Measurements from ENCODE around the gene COG3.

The COG3 gene

DNA sequence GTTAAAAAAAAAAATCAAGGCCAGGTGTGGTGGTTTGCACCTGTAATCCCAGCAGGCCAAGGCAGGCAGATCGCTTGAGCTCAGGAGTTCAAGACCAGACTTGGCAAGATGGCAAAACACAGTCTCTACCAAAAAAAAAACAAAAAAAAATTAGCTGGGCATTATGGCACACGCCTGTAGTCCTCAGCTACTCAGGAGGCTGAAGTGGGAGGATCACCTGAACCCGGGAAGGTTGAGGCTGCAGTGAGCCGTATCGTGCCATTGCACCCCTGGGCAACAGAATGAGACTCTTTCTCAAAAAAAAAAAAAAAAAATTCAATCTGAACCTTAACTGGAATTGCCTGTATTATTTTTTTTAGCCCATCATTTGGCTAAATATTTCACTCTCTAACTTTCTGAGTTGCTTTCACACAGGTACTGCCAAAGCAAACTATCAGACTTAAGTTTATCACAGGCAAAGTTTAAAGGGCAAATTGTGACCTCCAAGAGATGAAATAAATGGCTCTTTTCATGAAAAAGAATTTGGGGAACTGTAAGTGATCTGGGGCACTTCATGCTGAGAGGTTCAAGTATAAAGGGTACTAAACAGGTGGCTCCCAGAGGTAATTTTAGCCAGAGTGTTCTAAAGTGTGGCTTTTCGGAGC lies 31.9 kb upstream of the COG3 start:
- no peak overlapping the region for H3K4me3 ChIP-seq (ENCODE audit: low read length)
- H3K9me3 ChIP-seq (replicated peaks; ENCODE audit: insufficient read depth, low read length), result no peaks in the 10 kb centered on the region
- TF ChIP-seq EZH2phosphoT487 (IDR thresholded peaks at IDR 0.05; ENCODE audit: low read length) (no peak), EZH2 (optimal IDR thresholded peaks at IDR 0.05; ENCODE audit: low read depth, low read length) (no peak)
- TF ChIP-seq, protein P1, sequence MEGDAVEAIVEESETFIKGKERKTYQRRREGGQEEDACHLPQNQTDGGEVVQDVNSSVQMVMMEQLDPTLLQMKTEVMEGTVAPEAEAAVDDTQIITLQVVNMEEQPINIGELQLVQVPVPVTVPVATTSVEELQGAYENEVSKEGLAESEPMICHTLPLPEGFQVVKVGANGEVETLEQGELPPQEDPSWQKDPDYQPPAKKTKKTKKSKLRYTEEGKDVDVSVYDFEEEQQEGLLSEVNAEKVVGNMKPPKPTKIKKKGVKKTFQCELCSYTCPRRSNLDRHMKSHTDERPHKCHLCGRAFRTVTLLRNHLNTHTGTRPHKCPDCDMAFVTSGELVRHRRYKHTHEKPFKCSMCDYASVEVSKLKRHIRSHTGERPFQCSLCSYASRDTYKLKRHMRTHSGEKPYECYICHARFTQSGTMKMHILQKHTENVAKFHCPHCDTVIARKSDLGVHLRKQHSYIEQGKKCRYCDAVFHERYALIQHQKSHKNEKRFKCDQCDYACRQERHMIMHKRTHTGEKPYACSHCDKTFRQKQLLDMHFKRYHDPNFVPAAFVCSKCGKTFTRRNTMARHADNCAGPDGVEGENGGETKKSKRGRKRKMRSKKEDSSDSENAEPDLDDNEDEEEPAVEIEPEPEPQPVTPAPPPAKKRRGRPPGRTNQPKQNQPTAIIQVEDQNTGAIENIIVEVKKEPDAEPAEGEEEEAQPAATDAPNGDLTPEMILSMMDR (IDR thresholded peaks at IDR 0.05; ENCODE audit: low read length), result no peak
- H3K36me3 ChIP-seq (replicated peaks; ENCODE audit: insufficient read depth, low read length), result no peaks in the 10 kb centered on the region
- no peaks in the 10 kb centered on the region for H3K27me3 ChIP-seq (replicated peaks; ENCODE audit: insufficient read depth, low read length)
- no peaks in the 10 kb centered on the region for H3K9me2 ChIP-seq (replicated peaks; ENCODE audit: insufficient read depth, low read length)
- no peak overlapping the region for H2AFZ ChIP-seq (ENCODE audit: low read length)
- H3K79me2 ChIP-seq (ENCODE audit: low read length), result no peaks in the 10 kb centered on the region
- H3K27ac ChIP-seq (ENCODE audit: low read length), result no peak overlapping the region
- H3K4me2 ChIP-seq (ENCODE audit: low read depth, low read length), result no peak overlapping the region
- no peaks in the 10 kb centered on the region for H3K4me1 ChIP-seq (ENCODE audit: low read length)
- no peaks in the 10 kb centered on the region for H4K20me1 ChIP-seq (ENCODE audit: insufficient read depth, low read length)
- H3K9ac ChIP-seq (ENCODE audit: low read length), result no peak overlapping the region
- no peak for DNase-seq
- H3F3A ChIP-seq (ENCODE audit: insufficient read depth, low read length), result no peaks in the 10 kb centered on the region

DNA sequence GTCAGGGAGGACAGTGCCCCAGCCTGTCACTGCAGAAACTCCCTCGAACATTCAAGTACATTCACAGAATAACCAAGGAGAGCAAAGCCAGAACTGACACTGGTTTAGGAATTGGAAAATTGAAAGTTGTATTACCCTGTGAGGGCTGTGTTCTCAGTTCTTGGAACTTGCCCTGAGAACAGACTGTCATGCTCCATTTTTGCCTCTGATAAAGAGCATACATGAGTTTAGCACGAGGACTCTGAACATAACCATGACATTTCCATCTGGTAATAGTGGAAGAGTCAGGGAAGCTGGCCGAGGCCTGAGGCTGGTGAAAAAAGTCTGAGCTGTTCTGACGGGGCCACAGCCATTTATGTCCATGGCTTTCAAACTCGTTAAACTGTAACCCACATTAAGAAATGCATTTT lies 31.4 kb upstream of the COG3 start:
- H4K20me1 ChIP-seq (ENCODE audit: insufficient read depth, low read length), result no peaks in the 10 kb centered on the region
- no peaks in the 10 kb centered on the region for H3K9me2 ChIP-seq (replicated peaks; ENCODE audit: insufficient read depth, low read length)
- TF ChIP-seq, protein P1 (IDR thresholded peaks at IDR 0.05; ENCODE audit: low read length), result no peak
- TF ChIP-seq EZH2 (optimal IDR thresholded peaks at IDR 0.05; ENCODE audit: low read depth, low read length) (no peak), EZH2phosphoT487 (IDR thresholded peaks at IDR 0.05; ENCODE audit: low read length) (no peak)
- no peak overlapping the region for H2AFZ ChIP-seq (ENCODE audit: low read length)
- H3K4me3 ChIP-seq (ENCODE audit: low read length), result no peak overlapping the region
- H3K4me1 ChIP-seq (ENCODE audit: low read length), result no peaks in the 10 kb centered on the region
- H3K4me2 ChIP-seq (ENCODE audit: low read depth, low read length), result no peak overlapping the region
- DNase-seq, result no peak
- H3K36me3 ChIP-seq (replicated peaks; ENCODE audit: insufficient read depth, low read length), result no peaks in the 10 kb centered on the region
- no peaks in the 10 kb centered on the region for H3K9me3 ChIP-seq (replicated peaks; ENCODE audit: insufficient read depth, low read length)
- no peak overlapping the region for H3K9ac ChIP-seq (ENCODE audit: low read length)
- no peaks in the 10 kb centered on the region for H3K79me2 ChIP-seq (ENCODE audit: low read length)
- H3F3A ChIP-seq (ENCODE audit: insufficient read depth, low read length), result no peaks in the 10 kb centered on the region
- no peak overlapping the region for H3K27ac ChIP-seq (ENCODE audit: low read length)
- H3K27me3 ChIP-seq (replicated peaks; ENCODE audit: insufficient read depth, low read length), result no peaks in the 10 kb centered on the region

DNA sequence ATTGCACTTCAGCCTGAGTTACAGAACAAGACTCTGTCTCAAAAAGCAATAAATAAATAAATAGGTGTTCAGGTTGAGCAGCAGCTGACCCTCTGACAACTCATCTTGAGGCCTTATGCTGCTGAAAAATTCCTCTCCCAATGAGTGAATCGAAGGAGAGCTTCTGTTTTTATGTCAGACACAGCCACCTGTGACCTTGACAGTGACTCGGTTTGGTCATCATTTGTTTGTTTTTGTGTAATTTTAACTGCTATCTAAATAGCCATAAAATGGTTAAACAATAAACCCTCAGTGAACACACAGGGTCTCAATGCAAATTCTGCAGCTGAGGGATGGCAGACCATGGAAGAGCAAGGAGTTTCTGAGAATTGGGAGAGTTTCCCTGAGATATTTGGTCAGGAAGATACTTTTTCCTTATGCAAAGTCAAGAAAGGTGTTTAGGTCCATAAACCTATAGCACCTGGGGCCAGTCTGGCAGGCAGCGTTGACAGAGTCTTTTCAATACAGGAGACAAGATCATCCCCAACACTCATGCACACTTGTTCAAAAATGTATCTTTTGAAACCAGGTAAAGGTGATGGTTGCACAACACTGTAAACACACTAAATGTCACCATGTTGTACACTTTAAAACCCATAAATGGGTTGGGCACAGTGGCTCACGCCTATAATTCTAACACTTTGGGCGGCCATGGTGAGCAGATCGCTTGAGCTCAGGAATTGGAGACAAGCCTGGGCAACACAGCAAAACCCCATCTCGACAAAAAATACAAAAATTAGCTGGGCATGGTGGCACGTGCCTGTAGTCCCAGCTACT lies 30.0 kb upstream of the COG3 start:
- H3K36me3 ChIP-seq (replicated peaks; ENCODE audit: insufficient read depth, low read length), result no peaks in the 10 kb centered on the region
- H3K9me3 ChIP-seq (replicated peaks; ENCODE audit: insufficient read depth, low read length), result no peaks in the 10 kb centered on the region
- no peaks in the 10 kb centered on the region for H3K27me3 ChIP-seq (replicated peaks; ENCODE audit: insufficient read depth, low read length)
- H3K4me3 ChIP-seq (ENCODE audit: low read length), result no peak overlapping the region
- TF ChIP-seq EZH2 (optimal IDR thresholded peaks at IDR 0.05; ENCODE audit: low read depth, low read length) (no peak), EZH2phosphoT487 (IDR thresholded peaks at IDR 0.05; ENCODE audit: low read length) (no peak)
- TF ChIP-seq, protein P1 (IDR thresholded peaks at IDR 0.05; ENCODE audit: low read length), result no peak
- no peak overlapping the region for H2AFZ ChIP-seq (ENCODE audit: low read length)
- no peaks in the 10 kb centered on the region for H4K20me1 ChIP-seq (ENCODE audit: insufficient read depth, low read length)
- no peaks in the 10 kb centered on the region for H3K79me2 ChIP-seq (ENCODE audit: low read length)
- H3F3A ChIP-seq (ENCODE audit: insufficient read depth, low read length), result no peaks in the 10 kb centered on the region
- no peaks in the 10 kb centered on the region for H3K9me2 ChIP-seq (replicated peaks; ENCODE audit: insufficient read depth, low read length)
- no peak overlapping the region for H3K27ac ChIP-seq (ENCODE audit: low read length)
- no peaks in the 10 kb centered on the region for H3K4me1 ChIP-seq (ENCODE audit: low read length)
- no peak overlapping the region for H3K4me2 ChIP-seq (ENCODE audit: low read depth, low read length)
- DNase-seq, result no peak
- no peak overlapping the region for H3K9ac ChIP-seq (ENCODE audit: low read length)

Data from MM.1S (cell line).